ENCODE results near the gene CYP2U1. TPM values are rescaled to one million over a fixed set of nuclear protein-coding genes. Genes with fewer than 3 reads are reported as not detected.

Gene CYP2U1
- total and polyA plus RNA-seq, 9 of the 15 experiments (the other 6 are each of a cell fraction or from before 2014, with no cell fraction given), result 0.03 to 0.15 (median 0.07) TPM

- TF ChIP-seq PHF8 (IDR thresholded peaks at IDR 0.05; ENCODE audit: borderline replicate concordance, low read length), result peak; percentile 96; the same call in 1 of the 2 replicates
- TF ChIP-seq DIDO1 (tag; IDR thresholded peaks at IDR 0.05; ENCODE audit: low read depth), result no peak
- TF ChIP-seq MEIS2 (IDR thresholded peaks at IDR 0.05; ENCODE audit: partially characterized antibody), result peak; percentile 75
- peak; percentile 71; the same call in 1 of the 2 replicates for TF ChIP-seq EP400 (IDR thresholded peaks at IDR 0.05)
- TF ChIP-seq BCL6 (CRISPR knock-in tag; IDR thresholded peaks at IDR 0.05), result no peak
- no peak for TF ChIP-seq FOXA3 (CRISPR knock-in tag; conservative IDR thresholded peaks at IDR 0.05 in 1 of 2, IDR thresholded peaks at IDR 0.05 in 1 of 2)
- TF ChIP-seq ELK3 (CRISPR knock-in tag; IDR thresholded peaks at IDR 0.05), result no peak
- TF ChIP-seq ZNF121 (CRISPR knock-in tag; conservative IDR thresholded peaks at IDR 0.05), result no peak
- no peak for TF ChIP-seq ATF3 (IDR thresholded peaks at IDR 0.05)
- peak; percentile 67; the same call in 1 of the 2 replicates for TF ChIP-seq ATF3 (CRISPR knock-in tag; conservative IDR thresholded peaks at IDR 0.05)
- TF ChIP-seq RNF2 (IDR thresholded peaks at IDR 0.05), result no peak
- TF ChIP-seq USF1 (CRISPR knock-in tag; IDR thresholded peaks at IDR 0.05), result peak; percentile 76; the same call in 1 of the 2 replicates
- no peak for TF ChIP-seq ZNF263 (CRISPR knock-in tag; IDR thresholded peaks at IDR 0.05; ENCODE audit: borderline replicate concordance)
- TF ChIP-seq ZEB2 (IDR thresholded peaks at IDR 0.05), result no peak
- TF ChIP-seq PHB2 (IDR thresholded peaks at IDR 0.05; ENCODE audit: low read depth), result no peak
- TF ChIP-seq E2F5 (CRISPR knock-in tag; IDR thresholded peaks at IDR 0.05), result peak; percentile 81; the same call in 1 of the 2 replicates
- TF ChIP-seq ADNP (tag; IDR thresholded peaks at IDR 0.05), result no peak
- no peak for TF ChIP-seq NCOR1 (IDR thresholded peaks at IDR 0.05)
- peak; percentile 71 to 93 for TF ChIP-seq E2F6 (IDR thresholded peaks at IDR 0.05; ENCODE audit: borderline replicate concordance in 1 of 2, extremely low read depth in 1 of 2, insufficient read depth in 1 of 2, insufficient read length in 1 of 2, low read depth in 1 of 2, low read length in 1 of 2, poor library complexity in 1 of 2, severe bottlenecking in 1 of 2)
- TF ChIP-seq VEZF1 (CRISPR knock-in tag; IDR thresholded peaks at IDR 0.05), result peak; percentile 75
- TF ChIP-seq TCF3 (CRISPR knock-in tag; IDR thresholded peaks at IDR 0.05), result no peak
- TF ChIP-seq GTF2F1 (IDR thresholded peaks at IDR 0.05; ENCODE audit: low read depth, low read length), result peak; percentile 43; the same call in 1 of the 2 replicates
Measured at GRCh38 chr4:107989537-107990386, 58.4 kb downstream of the CYP2U1 start, which contains the start of gene HADH (continued).
